Middle frontal gyrus (tissue), 1 donor: Measurements from ENCODE around the gene TSC1.
"Not testable (repeated sequence)": the region's sequence is repeated elsewhere in the genome, so short reads cannot be mapped to it uniquely, and the experiment has no call there.

ENCODE experiments used
- DNase-seq: peaks from one replicate; pipeline ENCODE4 v3.0.0-alpha.2; 2015; ENCODE audit warnings: low spot score; ENCODE audit errors: extremely low spot score

The TSC1 gene

DNA sequence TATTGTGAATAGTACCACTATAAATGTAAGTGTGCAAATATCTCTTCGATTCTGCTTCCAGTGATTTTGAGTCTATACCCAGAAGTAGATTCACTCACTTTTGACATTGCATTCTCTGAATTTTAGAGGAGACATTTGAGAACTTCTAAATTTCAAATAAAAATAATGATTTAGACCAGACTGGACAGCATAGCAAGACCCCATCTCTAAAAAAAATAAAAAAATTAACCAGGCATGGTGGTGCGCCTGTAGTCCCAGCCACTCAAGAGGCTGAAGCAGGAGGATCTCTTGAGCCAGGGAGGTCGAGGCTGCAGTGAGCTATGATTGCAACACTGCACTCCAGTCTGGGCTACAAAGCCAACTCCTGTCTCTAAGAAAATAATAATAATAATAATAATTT, 32.2 kb upstream of the TSC1 start:
- DNase-seq = no peak

DNA sequence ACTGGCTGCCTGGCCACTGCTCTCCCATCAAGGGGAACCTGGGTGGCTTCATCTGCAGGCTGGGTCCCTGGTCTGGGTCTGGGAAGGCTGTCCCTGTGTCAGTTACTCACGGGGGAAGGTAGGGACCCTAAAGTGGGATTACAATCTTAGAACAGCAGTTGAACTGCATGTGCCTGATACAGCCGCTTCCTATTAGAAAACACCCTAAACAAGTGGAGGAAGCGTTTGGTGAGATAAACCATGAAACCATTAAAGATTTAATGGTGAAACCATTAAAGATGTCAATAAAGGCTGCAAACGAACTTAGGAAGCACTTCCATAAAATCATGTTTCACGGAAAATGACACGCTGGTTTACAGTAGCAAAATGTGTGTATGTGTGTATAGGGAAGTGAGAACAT, 31.5 kb upstream of the TSC1 start:
- no peak for DNase-seq

DNA sequence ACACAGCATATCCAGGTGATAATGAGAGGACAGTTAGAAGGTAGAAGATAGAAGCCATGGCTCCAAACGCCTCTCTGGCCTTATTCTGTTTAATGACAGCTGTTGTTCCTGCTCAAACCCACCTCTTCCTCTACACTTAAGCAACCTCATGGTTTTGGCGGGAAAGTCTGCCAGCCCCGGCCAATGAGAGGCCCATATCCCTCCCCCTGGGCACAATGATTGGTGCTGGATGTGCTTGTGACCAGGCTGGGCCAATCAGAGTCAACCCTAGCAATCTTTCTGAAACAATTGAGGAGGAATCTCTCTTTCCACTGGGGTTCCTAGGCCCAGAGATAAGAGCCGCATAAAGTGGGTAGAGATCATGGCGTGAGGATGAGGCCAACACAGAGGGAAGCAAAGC, 29.3 kb upstream of the TSC1 start:
- no peak for DNase-seq

- DNase-seq = no peak
These were observed 28.8 kb upstream of the TSC1 start for GRCh38 chr9:132973166-132973565.

DNA sequence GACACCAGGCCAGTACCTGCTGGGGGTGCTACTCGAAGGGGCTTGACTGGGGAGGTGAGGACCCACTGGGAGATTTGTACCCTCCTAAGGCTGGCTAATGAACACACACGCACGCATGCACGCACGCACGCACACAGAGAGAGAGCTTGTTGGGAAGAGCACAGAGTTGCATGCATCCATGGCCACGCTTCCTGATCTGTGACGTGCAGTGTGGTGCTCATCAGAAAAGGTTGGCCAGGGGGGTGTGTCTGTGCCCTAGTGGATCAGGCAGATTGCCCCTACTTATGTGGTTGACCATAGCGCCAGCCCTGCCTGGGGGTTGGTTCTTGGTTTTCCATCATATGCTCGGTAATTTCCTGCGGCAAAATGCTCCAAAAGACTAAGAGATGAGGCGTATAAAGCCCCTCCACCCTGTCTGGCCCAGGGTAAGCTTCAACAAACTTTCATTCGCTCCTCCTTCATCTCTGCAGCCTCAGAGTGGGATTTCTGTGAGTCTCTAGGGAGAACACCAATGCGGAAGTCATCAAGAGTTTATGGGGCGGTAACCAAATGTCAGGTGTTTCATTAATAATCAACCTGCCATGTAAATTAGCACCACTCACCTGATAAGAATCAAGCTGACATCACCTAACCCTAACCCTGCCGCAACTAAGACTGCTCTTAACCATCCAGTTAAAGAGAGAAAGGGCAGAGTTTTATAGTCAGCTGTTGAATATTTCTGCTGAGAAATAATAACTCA, 26.1 kb upstream of the TSC1 start:
- no peak for DNase-seq

- DNase-seq = no peak
These were observed 25.4 kb upstream of the TSC1 start for GRCh38 chr9:132969783-132970182.

DNA sequence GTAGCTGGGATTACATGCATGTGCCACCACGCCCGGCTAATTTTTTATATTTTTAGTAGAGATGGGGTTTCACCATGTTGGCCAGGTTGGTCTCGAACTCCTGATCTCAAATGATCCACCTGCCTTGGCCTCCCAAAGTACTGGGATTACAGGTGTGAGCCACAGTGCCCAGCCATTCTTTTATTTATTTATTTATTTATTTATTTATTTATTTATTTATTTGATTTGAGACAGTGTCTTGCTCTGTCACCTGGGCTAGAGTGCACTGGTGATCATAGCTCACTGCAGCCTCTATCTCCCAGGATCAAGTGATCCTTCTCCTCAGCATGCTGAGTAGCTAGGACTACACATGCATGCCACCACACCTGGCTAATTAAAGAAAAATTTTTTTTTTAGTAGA, 23.5 kb upstream of the TSC1 start:
- not testable (repeated sequence) for DNase-seq

DNA sequence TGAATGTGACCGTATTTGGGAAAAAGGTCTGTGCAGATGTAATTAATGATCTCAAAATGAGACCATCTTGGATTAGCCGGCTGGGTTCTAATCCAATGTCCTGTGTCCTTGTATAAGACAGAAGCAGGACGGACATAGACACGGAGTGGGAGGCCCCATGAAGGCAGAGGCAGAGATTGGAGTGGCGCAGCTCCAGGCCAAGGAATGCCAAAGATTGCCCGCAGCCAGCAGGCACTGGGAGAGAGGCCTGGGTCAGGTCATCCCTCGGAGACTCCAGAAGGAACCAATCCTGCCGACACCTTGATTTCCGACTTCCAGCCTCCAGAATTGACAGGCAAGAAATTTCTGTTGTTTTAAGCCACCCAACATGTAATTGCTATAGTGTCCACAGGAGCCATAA, 21.1 kb upstream of the TSC1 start:
- DNase-seq = no peak

DNA sequence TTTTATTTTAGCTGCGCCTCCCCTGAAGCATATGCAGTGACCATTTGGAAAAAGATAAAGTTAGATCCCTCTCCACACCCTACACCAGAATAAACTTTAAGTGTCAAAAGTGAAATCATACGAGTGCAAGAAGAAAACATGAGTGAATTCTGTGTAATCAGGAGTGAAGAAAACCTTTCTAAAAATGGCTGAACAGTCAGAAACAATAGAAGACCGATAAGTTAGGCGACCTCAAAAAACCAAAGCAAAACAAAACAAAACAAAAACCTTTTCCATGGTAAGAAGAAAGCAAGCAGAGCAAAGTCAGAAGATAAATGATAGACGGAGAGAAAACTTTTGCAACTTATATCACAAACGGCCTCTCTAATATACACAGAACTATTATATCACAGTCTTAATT, 16.6 kb upstream of the TSC1 start:
- DNase-seq = no peak

DNA sequence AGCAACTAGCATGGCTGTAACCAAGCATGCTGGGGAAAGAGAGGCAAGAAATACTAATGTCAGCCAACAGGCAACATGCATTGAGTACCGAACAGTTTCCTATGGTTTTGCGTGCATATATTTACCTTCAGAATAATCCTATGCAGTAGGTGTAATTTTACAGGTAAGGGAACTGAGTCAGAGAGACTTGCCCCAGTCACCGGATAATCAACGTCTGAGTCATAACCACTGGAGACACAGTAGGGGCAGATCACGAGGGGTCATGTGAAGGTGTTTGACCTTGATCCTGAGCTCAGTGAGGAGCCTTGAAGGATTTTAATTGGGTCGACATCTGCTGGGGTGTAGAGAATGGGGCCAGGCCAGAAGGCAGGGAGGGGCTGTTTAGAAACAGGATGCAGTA, 13.4 kb upstream of the TSC1 start:
- no peak for DNase-seq

DNA sequence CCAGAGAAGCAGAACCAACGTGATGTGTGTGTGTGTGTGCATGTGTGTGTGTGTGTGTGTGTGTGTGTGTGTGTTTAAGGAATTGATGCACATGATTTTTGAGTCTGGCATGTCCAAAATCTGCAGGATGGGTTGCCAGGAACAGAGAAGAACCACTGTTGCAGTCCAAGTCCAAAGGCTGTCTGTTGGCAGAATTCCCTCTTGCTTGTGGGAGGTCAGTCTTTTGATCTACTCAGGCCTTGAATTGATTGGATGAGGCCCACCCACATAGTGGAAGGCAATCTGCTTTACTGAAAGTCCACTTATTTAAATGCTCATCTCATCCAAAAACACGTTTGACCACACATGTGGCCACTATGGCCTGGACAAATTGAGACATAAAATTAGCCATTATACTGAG, 11.4 kb upstream of the TSC1 start:
- no peak for DNase-seq

- DNase-seq = no peak
These were observed 10.7 kb upstream of the TSC1 start for GRCh38 chr9:132955123-132955522.

GRCh38 chr9:132949709-132950108, 5.3 kb upstream of the TSC1 start:
- DNase-seq = no peak

GRCh38 chr9:132948482-132949050, 4.2 kb upstream of the TSC1 start:
- DNase-seq = no peak

DNA sequence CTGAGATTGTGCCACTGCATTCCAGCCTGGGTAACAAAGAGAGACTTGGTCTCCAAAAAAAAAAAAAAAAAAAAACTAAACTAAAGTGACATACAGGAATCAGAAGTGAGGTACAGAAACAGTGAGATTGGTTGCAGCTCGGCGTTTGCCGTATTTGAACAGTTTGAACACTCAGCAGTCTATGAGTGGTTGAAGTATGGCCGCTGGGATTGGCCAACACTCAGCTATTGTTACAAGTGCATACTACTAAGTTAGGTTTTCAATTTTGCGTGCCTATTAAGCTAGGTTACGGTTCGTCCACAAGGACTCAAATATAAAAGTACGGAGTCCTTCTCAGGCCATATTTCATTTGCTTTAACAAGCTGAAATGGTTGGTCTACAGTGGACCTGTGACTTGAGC, 3.3 kb upstream of the TSC1 start:
- DNase-seq = no peak

GRCh38 chr9:132946631-132947295, 2.3 kb upstream of the TSC1 start:
- DNase-seq = no peak

GRCh38 chr9:132946211-132946610, 1.8 kb upstream of the TSC1 start:
- no peak for DNase-seq

GRCh38 chr9:132945186-132946130, 1.0 kb upstream of the TSC1 start:
- no peak for DNase-seq

DNA sequence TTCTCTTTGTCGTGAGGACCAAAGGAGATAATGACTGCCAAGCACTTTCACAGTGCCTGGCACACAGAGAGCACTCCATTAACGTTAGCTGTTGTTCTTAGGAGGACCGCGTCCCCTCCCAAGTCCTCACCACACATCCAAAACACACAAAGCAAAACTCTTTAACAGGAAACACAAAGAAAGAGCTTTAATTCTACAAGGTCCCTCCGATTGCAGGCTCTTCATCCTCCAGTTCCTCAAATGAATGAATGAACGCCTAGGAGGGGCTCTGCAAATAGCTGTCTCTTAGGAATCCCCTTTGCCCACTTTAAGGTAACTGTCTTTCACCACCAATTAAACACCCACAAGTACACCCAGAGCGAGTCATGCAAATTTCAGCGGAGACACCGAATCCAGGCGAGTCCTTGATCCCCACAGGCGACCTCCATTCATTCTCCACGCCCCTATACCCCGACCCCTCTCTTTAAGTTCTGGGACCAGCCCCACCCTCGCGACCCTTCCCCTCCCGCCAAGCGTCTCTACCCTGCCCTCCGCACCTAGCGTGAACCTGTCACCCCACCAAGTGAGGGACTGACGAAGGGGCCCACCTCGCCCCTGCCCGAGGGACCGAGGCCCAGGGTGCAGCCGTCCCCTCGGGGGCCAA, 644 bp downstream of the TSC1 start:
- no peak for DNase-seq

DNA sequence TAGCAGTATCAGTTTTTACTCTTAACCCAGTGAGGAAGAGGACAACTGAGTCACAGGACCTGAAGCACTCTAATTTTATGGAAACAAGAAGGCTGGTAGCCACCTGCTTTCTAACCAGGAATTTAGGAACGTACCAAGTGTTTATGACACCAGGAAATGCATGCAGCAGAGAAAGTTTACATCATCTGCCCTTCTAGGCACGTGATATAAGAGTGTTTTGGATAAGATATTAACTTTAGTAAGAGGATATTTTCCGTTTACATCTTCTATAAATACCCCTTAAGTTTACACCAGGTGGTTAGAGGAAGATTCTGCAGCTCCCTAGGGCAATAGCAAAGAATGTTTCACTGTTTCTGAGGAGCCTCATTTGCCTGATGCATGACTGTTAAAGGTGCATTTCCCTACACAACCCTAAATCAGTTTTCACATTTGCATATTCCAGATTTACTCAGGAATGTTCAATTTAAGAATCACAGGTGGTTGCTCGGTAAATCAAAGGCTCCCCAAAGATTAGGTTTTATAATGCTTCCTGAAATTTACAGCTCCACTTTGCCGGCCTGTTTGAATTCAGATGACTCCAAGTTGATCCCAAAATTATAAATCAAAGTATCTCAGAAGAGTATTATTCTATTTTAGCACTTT, 1.8 kb downstream of the TSC1 start:
- DNase-seq = no peak

GRCh38 chr9:132939169-132939568, 5.2 kb downstream of the TSC1 start:
- DNase-seq = no peak
